ENCODE results near the gene RAMP3.
"Not testable (repeated sequence)": the region's sequence is repeated elsewhere in the genome, so short reads cannot be mapped to it uniquely, and the experiment has no call there.

The RAMP3 gene

DNA sequence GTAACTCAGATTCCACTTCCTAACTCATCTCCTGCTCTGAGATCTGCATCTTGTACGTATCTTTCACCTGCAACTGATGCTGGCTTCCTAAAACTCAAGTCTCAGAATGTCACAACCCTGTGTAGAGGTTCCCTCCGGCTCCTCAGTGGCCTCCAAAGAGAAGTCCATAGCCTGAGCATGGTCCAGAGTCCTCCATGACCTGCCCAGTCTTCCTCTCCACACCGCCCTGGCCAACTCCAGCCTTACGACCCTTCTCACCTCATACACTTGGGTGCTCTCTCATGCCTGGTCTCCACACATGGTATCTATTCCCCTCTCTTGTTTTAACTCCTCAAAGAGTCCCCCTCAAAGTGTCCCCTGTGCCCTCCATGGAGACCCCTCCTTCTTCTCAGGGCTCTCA is 41.9 kb downstream of the RAMP3 start:
- DNase-seq = no peak

DNA sequence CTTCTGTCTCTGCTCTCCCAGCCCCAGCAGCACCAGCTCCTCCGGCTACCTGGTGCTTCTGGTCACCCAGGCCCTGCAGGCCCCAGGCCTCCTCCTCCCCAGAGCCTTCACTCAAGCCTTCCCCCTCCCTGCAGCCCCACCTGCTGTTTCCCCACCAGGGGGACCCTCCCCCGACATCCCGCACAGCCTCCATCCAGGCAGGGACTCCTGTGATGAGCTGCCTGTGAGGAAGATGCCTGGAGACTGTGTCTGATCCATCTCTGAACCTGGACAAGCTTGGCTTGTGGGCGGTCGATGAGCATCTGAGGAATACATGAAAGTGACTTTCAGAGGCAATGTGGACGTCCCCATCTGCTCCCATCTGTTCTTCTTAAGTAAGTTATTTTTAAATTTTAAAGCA is 45.0 kb downstream of the RAMP3 start:
- DNase-seq = no peak

DNA sequence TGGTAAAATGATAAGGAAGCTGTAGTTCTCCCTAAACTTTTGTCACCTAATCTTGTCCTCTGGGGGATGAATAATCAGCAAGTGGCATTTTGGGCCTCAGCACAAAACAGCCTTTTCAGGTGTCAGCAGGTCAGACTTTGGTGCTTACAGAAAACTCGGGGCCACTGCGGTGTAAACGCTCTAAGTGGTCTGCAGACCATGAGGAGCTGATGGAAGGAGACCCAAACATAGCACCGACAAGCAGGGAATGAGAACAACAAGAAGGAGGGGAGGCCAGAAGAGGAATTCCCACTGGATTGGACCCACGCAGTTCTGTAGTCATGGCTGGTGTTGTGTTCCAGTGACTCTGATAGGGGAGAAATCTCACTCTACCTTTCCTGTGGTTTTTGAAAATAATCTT is 45.4 kb downstream of the RAMP3 start:
- no peak for DNase-seq

DNA sequence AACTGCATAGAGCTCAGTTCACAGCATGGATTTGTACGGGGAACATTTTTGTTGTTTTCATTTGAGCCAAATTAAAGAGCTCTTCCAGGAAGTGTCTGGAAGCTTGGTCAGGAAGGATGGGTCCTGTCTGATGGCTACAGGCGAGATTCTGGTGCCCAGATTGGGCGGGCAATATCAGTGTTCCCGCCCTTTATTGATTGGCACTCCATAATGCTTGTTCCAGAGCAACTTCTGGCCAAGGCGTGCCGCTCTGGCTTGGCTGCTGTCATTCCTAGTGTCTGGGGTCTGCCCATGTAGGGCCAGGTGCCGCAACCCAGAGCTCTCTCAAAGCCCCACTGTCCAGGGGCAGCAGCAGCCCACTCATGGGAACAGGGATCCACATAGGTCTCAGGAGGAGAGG is 45.9 kb downstream of the RAMP3 start:
- no peak for DNase-seq

DNA sequence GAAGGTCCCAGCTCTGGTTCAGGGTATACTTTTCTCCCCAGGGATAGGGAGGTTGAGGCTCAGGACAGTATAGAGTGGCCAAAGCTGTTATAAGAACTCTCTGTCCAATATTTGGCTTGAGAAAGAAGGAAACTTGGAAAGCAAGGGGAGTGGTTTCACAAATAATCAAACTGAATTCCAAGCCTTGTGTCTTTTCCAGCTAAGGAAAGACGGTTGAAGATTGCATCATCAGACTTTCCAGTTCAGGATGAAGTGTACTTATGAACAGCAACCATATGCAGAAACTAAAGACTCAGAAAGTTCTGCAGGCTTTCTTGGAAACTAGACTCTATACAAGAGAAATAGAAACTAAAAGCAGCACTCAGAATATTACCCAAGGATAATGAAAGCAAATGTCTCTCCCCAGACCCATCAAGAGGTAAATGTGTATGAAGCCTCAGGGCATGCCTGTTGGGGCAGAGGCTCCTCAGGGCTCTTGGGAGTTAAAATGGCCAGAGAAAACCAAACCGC is 46.4 kb downstream of the RAMP3 start:
- no peak for DNase-seq

DNA sequence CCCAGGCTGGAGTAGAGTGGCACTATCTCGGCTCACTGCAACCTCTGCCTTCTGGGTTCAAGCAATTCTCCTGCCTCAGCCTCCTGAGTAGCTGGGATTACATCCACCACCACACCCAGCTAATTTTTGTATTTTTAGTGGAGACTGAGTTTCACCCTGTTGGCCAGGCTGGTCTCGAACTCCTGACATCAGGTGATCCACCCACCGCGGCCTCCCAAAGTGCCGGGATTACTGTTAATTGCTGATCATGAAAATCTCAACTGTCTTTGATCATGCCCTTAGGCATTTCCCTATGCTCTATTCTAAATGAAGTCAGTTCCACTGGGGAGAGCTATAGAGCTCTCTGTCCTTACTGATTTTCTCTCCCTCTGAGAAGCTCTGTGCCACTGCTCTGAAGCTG is 48.7 kb downstream of the RAMP3 start:
- DNase-seq = not testable (repeated sequence)

DNA sequence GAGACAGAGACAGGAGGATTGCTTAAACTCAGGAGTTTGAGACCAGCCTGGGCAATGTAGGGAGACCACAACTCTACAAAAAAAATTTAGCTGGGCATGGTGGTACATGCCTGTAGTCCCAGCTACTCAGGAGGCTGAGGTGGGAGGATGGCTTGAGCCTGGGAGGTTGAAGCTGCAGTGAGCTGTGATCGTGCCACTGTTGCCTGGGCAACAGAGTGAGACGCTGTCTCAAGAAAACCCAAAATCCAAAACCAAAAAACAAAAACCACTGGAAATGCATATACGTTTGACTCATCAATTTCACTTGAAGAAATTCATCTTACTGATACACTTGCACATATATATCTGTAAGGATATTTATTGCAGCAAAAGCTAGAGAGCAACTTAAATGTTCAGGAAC is 52.3 kb downstream of the RAMP3 start:
- DNase-seq = not testable (repeated sequence)

DNA sequence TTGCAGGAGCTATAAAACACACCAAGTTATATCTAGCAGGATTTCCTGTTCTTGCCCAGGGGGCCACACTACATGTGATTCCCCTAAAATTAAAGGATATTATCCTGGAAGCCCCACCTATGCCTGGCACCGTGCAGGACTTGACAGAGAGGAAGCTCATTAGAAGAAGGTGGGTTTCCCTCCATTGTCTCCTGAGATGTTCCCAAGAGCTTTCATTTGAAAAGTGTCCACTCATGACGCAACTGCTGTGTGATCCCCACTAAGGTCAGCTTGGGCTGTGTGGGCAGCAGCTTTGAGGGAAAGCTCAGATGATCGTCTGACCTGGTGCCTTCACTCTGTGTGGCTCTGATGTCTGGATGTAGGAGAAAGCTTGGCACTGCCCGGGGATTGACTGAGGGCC is 53.5 kb downstream of the RAMP3 start:
- DNase-seq = no peak

DNA sequence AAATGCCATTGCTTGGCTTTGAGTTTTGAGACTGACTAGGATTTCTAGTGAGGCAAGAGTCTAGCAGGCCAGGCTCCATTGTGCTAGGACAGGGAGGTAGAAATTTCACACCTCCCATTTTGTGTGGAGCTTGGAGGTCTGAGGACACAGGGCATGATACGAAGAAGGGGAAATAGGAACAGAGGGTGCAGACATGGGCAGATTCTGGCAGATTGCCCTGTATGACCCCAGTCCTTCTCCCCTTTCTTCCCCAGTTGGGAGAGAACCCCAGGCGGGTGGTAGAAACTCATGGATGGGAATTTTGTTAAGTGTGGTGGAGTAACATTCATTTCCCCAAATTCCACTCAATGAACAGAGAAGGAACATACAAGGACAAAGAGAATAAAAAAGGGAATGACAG is 54.4 kb downstream of the RAMP3 start:
- no peak for DNase-seq

DNA sequence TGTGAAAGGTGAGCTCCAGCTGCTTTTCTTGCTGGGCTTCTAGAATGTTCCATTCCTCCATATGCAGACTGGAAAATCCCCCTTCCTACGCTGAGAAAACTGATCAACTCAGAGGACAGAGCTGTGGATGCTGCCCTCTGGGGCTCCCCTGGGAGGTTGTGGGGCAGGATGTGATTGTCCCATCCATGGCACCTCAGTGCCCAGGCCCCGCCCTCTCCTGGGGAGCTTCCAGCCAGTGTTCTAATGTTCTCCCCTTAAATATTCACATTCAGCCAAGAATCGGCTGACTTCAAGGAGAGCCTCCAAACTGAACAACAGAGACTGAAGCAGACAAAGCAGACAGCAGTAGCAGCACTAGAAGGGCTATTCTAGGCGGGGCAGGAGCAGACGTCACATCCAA is 55.0 kb downstream of the RAMP3 start:
- no peak for DNase-seq

DNA sequence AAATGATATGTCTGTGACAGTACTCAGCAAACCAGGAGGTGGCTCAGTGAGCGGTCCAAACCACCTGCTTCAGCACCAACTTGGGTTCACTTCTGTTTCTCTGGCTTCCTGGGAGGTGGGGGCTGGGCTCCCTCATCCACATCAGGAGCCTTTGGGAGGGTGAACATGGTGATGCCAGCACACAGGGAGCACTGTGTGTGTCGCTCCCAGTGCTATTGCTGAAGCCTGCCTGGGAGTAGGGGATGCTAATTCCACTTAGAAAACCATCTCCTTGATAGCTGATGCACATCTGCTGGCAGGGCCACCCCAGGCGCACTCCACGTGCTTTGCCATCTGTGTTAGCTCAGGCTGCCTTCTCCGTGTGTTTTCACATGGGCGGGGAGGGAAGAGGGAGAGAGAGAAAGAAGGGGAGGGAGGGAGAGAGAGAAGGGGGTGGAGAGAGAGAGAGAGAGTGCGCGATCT is 58.0 kb downstream of the RAMP3 start:
- DNase-seq = no peak

DNA sequence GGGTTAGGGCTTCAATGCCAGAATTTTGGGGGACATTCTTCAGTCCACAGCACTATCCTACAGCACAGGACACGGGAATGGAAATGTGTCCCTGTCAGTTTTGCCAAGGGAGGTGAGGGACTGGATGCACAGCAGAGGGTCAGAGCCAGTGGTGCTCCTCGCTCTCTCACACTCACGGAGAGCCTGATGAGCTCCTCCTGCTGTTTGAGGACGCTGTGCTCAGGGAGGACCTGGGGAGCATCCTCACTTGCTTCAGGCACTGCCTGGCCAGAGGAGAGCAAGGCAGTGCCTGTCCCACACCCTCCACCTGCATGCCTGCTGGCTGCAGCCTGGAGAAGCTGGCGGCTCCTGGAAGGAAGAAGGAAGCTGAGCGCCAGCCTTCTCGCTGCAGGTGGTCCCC is 58.6 kb downstream of the RAMP3 start:
- DNase-seq = no peak

DNA sequence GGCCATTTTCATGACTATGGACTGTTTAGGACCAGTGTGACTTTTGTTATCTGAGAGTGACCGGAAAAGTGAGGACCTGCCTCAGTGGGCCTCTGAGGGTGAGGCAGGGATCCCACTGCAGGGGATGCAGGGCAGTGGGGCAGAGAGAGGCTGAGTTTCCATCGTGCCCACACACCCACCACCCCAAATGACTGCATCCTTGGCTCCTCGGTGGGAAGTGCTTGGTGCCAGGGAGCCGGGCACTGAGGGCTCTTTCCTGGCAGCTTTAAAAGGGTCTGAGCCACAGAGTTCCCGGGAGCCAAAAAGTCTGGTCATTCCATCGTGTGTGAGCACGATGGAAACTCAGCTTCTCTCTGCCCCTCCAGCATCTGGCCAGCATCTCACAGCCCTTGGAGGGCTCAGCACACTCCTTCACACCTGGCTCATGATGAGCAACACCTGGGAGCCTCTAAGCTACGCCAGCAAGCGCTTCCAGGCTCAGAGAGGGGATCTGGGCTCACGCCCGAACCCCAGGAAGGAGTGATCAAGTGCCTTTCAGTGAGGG is 59.1 kb downstream of the RAMP3 start:
- DNase-seq = no peak

DNA sequence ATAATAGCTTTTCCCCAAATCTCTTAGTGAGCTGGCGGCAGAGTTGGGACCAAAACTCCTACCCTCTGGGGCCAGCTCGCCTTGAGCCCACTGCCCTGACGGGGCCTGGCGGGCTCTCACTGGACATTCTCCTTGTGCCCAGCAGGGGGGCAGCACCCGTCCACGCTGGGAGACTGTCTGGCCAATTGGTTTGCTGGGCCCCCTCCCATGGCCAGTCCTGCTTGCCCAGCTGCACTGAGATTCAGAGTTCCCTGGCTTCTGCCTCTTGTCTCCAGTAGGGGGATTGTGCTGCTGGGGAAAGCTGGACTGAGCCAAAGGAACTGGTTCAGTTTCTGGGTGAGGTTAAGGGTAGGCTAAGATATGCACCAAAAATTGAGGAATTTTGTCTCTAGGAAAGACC is 59.8 kb downstream of the RAMP3 start:
- DNase-seq = no peak

DNA sequence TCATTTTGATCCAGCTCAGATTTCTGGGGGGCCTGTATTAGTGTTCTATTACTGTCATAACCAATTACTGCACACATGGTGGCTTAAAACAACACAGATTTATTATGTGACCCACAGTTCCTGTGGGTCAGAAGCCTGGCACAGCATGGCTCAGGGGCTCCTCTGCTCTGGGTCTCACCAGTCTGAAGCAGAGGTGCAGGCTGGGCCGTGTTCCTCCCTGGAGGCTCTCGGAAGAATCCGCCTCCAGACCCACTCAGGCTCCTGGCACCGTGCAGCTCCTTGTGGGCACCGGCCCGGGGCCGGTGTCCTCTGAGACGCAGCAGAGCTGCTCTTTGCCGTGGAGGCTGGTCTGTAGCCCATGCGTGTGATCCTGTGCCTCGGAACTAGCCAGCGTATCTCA is 61.5 kb downstream of the RAMP3 start:
- DNase-seq = no peak

DNA sequence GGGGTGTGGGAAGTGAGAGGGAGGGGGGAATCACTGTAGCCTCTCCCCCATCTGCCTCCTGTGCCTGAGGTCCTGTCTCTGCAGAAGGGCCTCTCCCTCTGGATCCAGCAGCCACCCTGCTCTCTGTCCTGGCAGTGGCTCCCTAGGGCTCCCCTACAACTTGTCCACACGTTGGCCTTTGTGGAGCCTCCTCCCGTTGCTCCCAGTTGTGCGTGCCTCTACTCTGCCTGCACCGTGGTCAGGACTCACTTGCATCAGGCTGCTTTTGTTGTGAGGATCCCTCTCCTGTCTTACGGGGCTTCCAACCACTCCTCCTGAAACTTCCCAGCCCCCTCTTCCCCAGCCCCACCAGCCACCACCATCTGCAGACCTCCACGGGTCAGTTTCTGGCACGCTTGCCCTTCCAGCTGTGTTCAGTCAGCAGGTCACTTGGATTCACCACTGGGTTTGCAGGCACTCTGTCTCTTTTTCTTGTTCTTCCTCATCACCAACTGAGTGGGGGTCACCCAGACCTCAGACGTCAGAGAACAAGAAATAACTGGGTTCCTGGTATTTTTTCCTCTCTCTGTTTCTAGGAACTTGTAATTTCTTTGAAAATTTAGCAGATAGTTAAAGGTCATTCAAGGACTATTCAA is 62.3 kb downstream of the RAMP3 start:
- DNase-seq = no peak

DNA sequence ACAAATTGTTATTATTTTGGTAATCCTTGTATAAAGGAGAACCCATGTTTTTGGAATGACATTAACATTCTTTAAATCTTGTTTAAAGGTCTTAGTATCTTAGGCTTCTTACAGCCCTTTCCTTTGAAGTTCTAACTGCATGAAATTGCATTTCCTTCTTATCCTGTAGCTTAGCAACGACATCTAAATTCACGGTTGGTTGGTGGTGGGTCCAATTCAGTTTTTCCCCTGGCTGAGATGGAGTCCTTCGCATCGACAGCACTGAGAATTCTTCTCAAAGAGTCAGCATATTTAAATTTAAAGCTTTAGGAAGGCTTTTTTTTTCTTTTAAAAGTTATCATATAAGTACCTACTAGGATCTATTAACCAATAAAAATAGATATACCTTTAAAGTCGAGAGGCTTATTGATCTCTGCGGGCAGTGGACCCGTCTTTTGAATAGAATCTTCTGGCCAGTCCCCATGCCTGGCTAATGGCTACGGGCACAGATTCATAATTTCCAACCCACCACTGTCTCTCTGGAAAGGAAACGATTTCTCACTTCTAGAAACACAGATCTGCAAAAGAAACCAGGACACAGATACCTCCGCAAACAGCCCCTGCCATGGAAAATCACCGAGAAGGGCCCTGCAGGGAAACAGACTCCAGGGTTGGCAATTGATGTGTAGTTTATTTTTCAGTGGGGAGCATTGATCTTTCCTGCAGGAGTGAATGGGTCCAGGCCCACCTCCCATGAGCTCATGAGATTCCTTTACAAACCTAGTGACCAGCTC is 63.4 kb downstream of the RAMP3 start:
- no peak for DNase-seq

DNA sequence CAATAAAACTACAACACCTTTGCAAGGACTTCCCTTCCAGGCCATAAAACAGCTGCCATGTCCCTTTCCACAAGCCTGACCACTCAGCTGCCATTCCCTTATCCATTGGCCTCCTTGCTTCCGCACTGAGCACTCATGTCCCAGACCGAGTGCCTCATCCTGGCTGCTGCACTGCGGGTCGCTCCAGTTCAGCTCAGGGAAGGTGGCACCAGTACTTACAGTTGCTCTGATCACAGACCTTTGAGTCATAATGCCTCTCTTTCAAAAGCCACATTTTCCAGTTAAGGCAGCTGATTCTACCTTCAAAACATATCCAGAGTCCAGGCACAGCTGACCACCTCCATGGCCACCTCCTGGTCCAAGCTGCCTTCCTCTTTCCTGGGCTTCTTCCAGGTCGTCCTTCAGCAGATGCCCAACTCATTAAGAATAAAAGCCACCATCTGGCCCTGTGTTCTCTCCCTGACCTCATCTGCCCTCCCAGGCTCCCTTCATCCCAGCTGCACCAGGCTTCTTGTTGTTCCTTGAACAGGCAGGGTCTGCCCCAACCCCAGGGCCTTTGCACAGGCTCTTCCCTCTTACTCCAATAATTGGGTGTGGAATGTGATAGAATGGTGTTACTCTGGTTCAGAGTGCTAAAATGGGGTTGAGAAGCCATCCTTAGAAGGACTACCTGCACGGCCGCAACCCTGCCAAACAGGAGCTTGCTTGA is 64.5 kb downstream of the RAMP3 start:
- no peak for DNase-seq

DNA sequence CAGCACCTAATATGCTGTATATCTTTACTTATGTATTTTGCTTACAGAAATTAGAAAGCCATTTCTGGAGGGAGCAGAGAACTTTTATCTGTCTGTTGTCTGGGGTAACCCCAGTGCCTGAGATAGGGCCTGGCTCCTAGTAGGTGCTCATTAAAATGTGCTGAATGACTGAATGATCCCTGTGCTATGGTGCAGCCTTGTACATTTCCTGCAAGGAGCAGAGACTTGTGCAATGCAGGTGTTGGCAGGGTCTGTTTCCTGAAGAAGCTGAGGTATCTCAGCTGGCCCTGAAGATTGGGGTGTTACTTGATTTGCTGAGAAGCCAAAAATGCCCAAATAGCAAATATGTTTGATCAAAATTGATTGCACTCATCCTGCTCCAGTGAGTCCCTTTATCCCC is 65.5 kb downstream of the RAMP3 start:
- no peak for DNase-seq

DNA sequence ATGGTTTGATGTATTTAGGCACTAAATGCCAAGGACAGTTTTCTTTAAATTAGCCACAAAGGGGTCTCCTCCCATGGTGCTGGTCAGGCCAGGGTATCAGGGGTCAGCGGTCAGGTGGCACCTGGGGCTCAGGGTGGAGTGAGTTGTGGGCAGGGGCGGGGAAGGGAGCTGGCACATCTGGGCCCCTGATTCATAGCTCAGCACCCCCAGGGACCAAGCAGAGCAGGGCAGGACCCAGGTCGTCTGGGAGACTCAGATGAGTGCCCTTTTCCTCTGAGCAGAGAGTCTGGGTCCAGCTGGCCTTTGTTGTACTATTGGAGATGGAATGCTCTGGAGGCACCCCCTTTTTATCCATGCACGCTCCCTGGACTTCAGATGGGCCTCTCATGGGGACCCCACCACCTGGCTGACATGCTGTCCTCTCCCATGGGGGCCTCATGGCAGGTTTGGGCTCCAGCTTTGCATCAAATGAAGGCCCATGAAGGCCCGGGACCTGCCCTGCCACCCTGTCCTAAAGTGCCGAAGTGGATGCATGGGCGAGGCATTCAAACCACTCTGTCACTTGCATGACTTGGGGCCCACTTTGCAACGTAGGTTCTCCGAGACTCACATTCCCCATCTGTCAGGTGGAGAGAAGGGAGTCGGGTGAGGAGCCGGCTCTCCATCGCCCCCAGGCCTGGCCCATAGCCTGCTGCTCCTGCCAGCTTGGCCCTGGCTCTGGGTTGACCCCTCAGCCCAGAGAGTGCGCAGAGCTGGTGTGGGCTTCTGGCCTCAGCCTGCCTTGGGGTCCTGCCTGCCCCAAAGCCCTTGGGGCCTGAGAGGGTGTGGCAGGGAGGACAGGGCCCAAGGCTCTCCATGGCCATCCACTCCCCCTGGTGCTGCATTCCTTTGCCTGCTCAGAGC is 66.4 kb downstream of the RAMP3 start:
- DNase-seq = no peak

DNA sequence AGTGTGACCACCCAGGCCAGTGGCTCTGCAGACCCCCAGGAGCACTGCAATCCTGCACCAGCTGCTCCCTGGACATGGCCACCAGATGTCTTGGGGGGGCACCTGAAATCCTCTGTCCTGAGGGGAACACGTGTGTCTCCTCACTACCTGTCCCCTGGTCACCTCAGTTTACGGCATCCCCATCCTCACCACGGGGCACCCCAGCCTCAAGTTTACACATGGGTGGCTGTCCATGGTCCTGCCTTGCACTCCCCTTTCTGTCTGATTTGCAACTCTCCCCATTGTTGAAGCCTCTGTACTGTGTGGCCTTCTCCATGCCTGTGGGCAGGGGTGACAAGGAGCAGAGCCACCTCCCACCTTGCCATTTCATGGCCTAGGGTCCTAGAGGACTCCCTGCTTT is 67.2 kb downstream of the RAMP3 start:
- no peak for DNase-seq

DNA sequence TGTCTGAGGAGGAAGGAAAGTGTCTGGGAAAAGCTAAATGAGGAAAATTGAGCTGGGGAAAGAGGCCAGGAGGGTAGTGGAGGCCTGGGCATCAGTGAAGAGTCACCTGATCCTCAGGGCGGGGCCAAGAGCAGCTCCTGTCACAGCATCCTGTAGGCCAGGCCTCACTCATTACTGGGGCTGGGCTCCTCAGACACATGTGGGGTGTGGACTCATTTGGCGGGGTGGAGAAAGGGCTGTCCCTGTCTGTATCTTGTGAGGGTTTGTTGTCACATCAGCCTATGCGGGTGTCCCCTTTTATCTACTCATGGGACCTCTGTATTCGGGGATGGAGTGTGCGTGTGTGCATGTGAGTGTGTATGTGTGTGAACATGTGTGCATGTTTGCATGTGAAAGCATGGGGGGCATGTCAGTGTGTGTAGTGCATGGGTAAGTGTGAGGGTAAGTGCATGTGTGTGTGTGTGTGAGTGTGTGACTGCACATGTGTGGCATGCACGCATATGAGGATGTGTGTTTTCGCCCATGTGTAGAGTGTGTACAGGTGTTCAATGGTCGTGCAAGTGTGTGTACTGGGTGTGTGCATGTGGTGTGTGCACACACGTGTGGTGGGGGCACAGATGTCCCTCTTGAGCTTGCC is 67.8 kb downstream of the RAMP3 start:
- no peak for DNase-seq

All from NCI-H1105 (cell line).